ENCODE measurements around the gene VOPP1.

The VOPP1 gene

GRCh38 chr7:55575733-55576132 is 3.4 kb upstream of the VOPP1 start:
- no peak for DNase-seq (ENCODE audit: low read depth)
- no peak overlapping the region for H3K4me3 ChIP-seq (ENCODE audit: low read depth, low read length)
- no peak for TF ChIP-seq CTCF (IDR thresholded peaks at IDR 0.05; ENCODE audit: low read depth, low read length, missing control alignments)

GRCh38 chr7:55575098-55575497 is 2.8 kb upstream of the VOPP1 start:
- no peak for TF ChIP-seq CTCF (IDR thresholded peaks at IDR 0.05; ENCODE audit: low read depth, low read length, missing control alignments)
- no peak for DNase-seq (ENCODE audit: low read depth)
- no peak overlapping the region for H3K4me3 ChIP-seq (ENCODE audit: low read depth, low read length)

- TF ChIP-seq CTCF (IDR thresholded peaks at IDR 0.05; ENCODE audit: low read depth, low read length, missing control alignments): no peak
- no peak for DNase-seq (ENCODE audit: low read depth)
- H3K4me3 ChIP-seq (ENCODE audit: low read depth, low read length): no peak overlapping the region
Observed at GRCh38 chr7:55574051-55574717, 1.9 kb upstream of the VOPP1 start.

DNA sequence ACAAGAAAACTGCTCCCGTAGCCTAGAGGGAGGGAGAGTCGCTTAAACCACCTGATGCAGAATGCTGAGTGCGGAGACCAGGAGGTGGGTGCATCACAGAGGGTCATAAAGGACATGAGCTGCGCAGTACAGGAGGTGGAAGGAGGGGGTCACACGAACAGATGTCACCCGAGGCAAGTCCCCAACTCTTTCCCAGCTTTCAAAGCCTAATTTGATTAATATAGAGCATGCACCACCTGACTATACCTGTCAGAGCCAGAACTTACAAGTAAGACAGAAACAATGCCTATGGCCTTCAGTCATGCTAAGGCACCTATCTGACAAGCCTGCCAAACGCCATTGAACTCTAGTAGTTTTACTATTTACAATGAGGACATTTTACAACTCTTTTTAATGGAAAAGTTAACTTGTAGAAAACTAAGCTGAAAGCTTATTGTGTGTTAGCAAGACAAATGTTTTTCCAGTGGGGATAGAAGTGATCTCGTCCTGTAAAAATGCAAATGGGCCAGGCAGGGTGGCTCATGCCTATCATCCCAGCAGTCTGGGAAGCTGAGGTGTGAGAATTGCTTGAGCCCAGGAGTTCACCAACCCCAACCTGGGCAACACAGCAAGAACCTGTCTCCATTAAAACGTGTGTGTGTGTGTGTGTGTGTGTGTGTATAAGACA is 1.1 kb upstream of the VOPP1 start:
- no peak for TF ChIP-seq CTCF (IDR thresholded peaks at IDR 0.05; ENCODE audit: low read depth, low read length, missing control alignments)
- H3K4me3 ChIP-seq (ENCODE audit: low read depth, low read length): peak overlapping the region; percentile 56
- DNase-seq (ENCODE audit: low read depth): no peak

- DNase-seq (ENCODE audit: low read depth): no peak
- TF ChIP-seq CTCF (IDR thresholded peaks at IDR 0.05; ENCODE audit: low read depth, low read length, missing control alignments): no peak
- peak overlapping the region; percentile 95 for H3K4me3 ChIP-seq (ENCODE audit: low read depth, low read length)
Observed at GRCh38 chr7:55571511-55572377, 558 bp downstream of the VOPP1 start.

DNA sequence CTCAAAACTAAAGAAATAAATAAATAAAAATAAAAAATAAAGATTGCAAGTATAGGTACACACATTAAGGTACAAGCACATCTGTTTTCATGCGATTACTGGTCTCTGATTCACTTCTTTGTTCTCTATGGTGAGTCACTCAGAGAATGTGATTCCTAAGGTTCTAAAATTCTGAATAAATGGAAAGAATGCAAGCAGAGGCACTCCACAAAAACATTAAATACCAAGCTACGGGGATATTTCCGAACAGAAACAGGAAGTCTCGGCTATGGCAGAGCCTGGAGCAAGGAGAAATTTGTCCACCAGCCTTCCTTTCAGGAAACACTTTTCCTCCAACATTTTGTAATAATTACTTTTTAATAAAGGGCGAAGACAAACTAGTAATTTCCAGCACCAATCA is 1.4 kb downstream of the VOPP1 start:
- TF ChIP-seq CTCF (IDR thresholded peaks at IDR 0.05; ENCODE audit: low read depth, low read length, missing control alignments): no peak
- no peak for DNase-seq (ENCODE audit: low read depth)
- H3K4me3 ChIP-seq (ENCODE audit: low read depth, low read length): peak overlapping the region; percentile 95
